Measurements from ENCODE around the gene SEMA4C. TPM values are rescaled to one million over a fixed set of nuclear protein-coding genes. Genes with fewer than 3 reads are reported as not detected.

The SEMA4C gene
- total and polyA plus RNA-seq, 9 of the 15 experiments (the other 6 are each of a cell fraction or from before 2014, with no cell fraction given): 0.32 to 59.7 (median 23.9) TPM

DNA sequence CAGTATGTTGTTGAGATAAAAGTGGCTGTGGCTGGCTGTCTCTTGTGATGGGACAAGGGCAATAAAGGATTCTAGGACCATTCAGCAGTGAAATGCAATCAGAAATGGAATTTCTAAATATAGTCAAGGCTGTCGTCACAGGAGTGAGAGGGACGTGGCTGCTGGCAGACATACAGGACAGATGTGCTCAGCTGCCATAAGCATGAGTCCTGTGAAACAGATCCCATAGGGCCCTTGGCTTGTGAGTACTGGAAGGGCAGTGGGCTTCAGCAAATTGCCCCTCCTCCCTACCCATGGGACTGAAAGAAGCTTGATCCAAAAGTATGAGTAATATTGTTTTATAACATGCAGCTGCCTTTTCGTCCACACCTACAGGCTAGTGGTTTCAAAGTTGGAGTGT is 58.0 kb downstream of the SEMA4C start:
- Histone ChIP-seq H3K4me2 (ENCODE audit: insufficient read depth, low read length) (no peak overlapping the region), H3K9me3 (replicated peaks; ENCODE audit: control insufficient read depth, insufficient read depth, low read depth, low read length) (no peaks in the 10 kb centered on the region), H3K4me3 (no peak overlapping the region), H3K27me3 (ENCODE audit: control insufficient read depth in 2 of 2, insufficient read depth in 2 of 2, low read length in 2 of 2) (no peaks in the 10 kb centered on the region), H2AFZ (ENCODE audit: low read depth, low read length) (no peak overlapping the region), H3K9me1 (ENCODE audit: control insufficient read depth, insufficient read depth, low read length) (peaks cover 5% of the 10 kb centered on the region), H3K9ac (ENCODE audit: insufficient read depth in 1 of 2, low read depth in 2 of 2, low read length in 2 of 2) (no peak overlapping the region), H3K4me1 (replicated peaks in 1 of 2; ENCODE audit: control insufficient read depth in 2 of 2, insufficient read depth in 2 of 2, low read length in 2 of 2) (peaks cover 13 to 34% of the 10 kb centered on the region in 2 experiments; a peak in 4 of 5 replicates), H3K27ac (ENCODE audit: extremely low read depth, low read depth, low read length) (no peak overlapping the region), H4K20me1 (replicated peaks; ENCODE audit: control insufficient read depth, insufficient read depth, low read length) (0 out of 2 replicates have a peak, but pooled peaks cover 5% of the 10 kb centered on the region), H3K79me2 (ENCODE audit: control insufficient read depth, insufficient read depth, low read length) (peaks cover 1% of the 10 kb centered on the region), H3K36me3 (ENCODE audit: control insufficient read depth, insufficient read depth, low read length) (no peaks in the 10 kb centered on the region)
- intact Hi-C loops (cut with micrococcal nuclease) (no loop called here), in situ Hi-C loops (cut with MboI) (no loop called here)
- ATAC-seq (no peak), DNase-seq (ENCODE audit: extremely low read depth in 1 of 4, low spot score in 3 of 4) (no peak), FAIRE-seq (no peak)
- POLR2A ChIA-PET: interaction anchor here (0.5 to 0.9 kb wide), 3 partner anchors 9 to 47 kb away, joined by 3 to 4 read pairs (median 3); no protein-coding TSS in a partner anchor
- TF ChIP-seq HMG20B (CRISPR knock-in tag; IDR thresholded peaks at IDR 0.05) (no peak), TAF7 (tag; IDR thresholded peaks at IDR 0.05) (no peak), GTF2E2 (tag; IDR thresholded peaks at IDR 0.05) (no peak), TARDBP (IDR thresholded peaks at IDR 0.05) (no peak), POLR2B (IDR thresholded peaks at IDR 0.05; ENCODE audit: low read depth, partially characterized antibody) (no peak), ETV6 (IDR thresholded peaks at IDR 0.05; ENCODE audit: borderline replicate concordance in 1 of 2, low read depth in 2 of 2, low read length in 1 of 2) (no peak), ETV6 (CRISPR knock-in tag; IDR thresholded peaks at IDR 0.05; ENCODE audit: borderline replicate concordance) (no peak), ASH1L (IDR thresholded peaks at IDR 0.05; ENCODE audit: borderline replicate concordance, low read depth, partially characterized antibody) (no peak), CBFA2T3 (IDR thresholded peaks at IDR 0.05) (no peak), HNRNPK (IDR thresholded peaks at IDR 0.05; ENCODE audit: low read depth, low read length, poor library complexity, severe bottlenecking) (no peak)
- TF ChIP-seq, protein P1, sequence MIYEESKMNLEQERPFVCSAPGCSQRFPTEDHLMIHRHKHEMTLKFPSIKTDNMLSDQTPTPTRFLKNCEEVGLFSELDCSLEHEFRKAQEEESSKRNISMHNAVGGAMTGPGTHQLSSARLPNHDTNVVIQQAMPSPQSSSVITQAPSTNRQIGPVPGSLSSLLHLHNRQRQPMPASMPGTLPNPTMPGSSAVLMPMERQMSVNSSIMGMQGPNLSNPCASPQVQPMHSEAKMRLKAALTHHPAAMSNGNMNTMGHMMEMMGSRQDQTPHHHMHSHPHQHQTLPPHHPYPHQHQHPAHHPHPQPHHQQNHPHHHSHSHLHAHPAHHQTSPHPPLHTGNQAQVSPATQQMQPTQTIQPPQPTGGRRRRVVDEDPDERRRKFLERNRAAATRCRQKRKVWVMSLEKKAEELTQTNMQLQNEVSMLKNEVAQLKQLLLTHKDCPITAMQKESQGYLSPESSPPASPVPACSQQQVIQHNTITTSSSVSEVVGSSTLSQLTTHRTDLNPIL (CRISPR knock-in tag; IDR thresholded peaks at IDR 0.05): no peak
- no TSS peak for BruUV-seq (replicated peaks)
- WGBS (ENCODE audit: insufficient coverage, low coverage, missing lambda C conversion rate): 65% methylated on average over 3 of the region's 3 CpGs
- CTCF ChIA-PET (ENCODE audit: low intra/inter-chr PET ratio): no interaction called here
